ENCODE measurements around the gene KIF1C. TPM values are rescaled to one million over a fixed set of nuclear protein-coding genes. Genes with fewer than 3 reads are reported as not detected.

The KIF1C gene
- total RNA-seq, 1 experiment from 2014 or later = 130 TPM

- DNase-seq (ENCODE audit: low spot score) (peak; percentile 40), ATAC-seq (peak; percentile 46)
- TF ChIP-seq MAX (CRISPR knock-in tag; IDR thresholded peaks at IDR 0.05) (0 out of 2 replicates have a peak, but pooled peaks have one; percentile 30), GABPB1 (CRISPR knock-in tag; IDR thresholded peaks at IDR 0.05) (no peak), NR2C2 (CRISPR knock-in tag; IDR thresholded peaks at IDR 0.05) (no peak)
- Mint-ChIP-seq H3K9me3 (no peaks in the 10 kb centered on the region), H3K36me3 (peaks cover 5% of the 10 kb centered on the region), H3K27ac (peak overlapping the region; percentile 66), H3K4me3 (no peak overlapping the region), H3K27me3 (ENCODE audit: low read depth) (peaks cover 63% of the 10 kb centered on the region), H3K4me1 (peaks cover 24% of the 10 kb centered on the region)
- POLR2A ChIA-PET = interaction anchor here (1.2 to 1.7 kb wide), 2 partner anchors 14 to 64 kb away, joined by 3 to 5 read pairs; no protein-coding TSS in a partner anchor
- CTCF ChIA-PET = interaction anchor here (1.0 to 1.2 kb wide), 2 partner anchors 64 to 89 kb away, joined by 3 to 4 read pairs; no protein-coding TSS in a partner anchor
These were observed 25.0 kb upstream of the KIF1C start for GRCh38 chr17:4972752-4973151.

- H3K4me1 Mint-ChIP-seq = peaks cover 24% of the 10 kb centered on the region
- ChIA-PET CTCF (interaction anchor here (1.0 to 1.2 kb wide), 2 partner anchors 64 to 88 kb away, joined by 3 to 4 read pairs; no protein-coding TSS in a partner anchor), POLR2A (interaction anchor here (0.6 to 1.7 kb wide), 3 partner anchors 13 to 64 kb away, joined by 3 to 5 read pairs (median 3); no protein-coding TSS in a partner anchor)
- DNase-seq (ENCODE audit: low spot score) (no peak), ATAC-seq (no peak)
- H3K4me3 Mint-ChIP-seq = no peak overlapping the region
- no peaks in the 10 kb centered on the region for H3K9me3 Mint-ChIP-seq
- peak overlapping the region; percentile 49; the same call in 1 of the 2 replicates for H3K27ac Mint-ChIP-seq
- TF ChIP-seq CTCF (IDR thresholded peaks at IDR 0.05) (no peak), MXD4 (CRISPR knock-in tag; IDR thresholded peaks at IDR 0.05; ENCODE audit: borderline replicate concordance) (no peak), FOXK1 (CRISPR knock-in tag; IDR thresholded peaks at IDR 0.05) (no peak)
- peaks cover 70% of the 10 kb centered on the region for H3K27me3 Mint-ChIP-seq (ENCODE audit: low read depth)
- peaks cover 5% of the 10 kb centered on the region for H3K36me3 Mint-ChIP-seq
These were observed 24.3 kb upstream of the KIF1C start for GRCh38 chr17:4973256-4974114.

GRCh38 chr17:4974115-4974670 is 23.6 kb upstream of the KIF1C start:
- ATAC-seq (no peak), DNase-seq (ENCODE audit: low spot score) (no peak)
- peaks cover 17% of the 10 kb centered on the region for H3K4me1 Mint-ChIP-seq
- no peak overlapping the region for H3K4me3 Mint-ChIP-seq
- H3K27me3 Mint-ChIP-seq (ENCODE audit: low read depth) = peaks cover 77% of the 10 kb centered on the region
- peaks cover 5% of the 10 kb centered on the region for H3K36me3 Mint-ChIP-seq
- H3K27ac Mint-ChIP-seq = no peak overlapping the region
- TF ChIP-seq NFYB (CRISPR knock-in tag; conservative IDR thresholded peaks at IDR 0.05; ENCODE audit: low read depth) = no peak
- TF ChIP-seq ZNF396 (CRISPR knock-in tag; IDR thresholded peaks at IDR 0.05; ENCODE audit: borderline replicate concordance) = no peak
- no peaks in the 10 kb centered on the region for H3K9me3 Mint-ChIP-seq
- POLR2A ChIA-PET = no interaction called here
- CTCF ChIA-PET = no interaction called here

GRCh38 chr17:4978726-4979125 is 19.0 kb upstream of the KIF1C start:
- Mint-ChIP-seq H3K9me3 (no peaks in the 10 kb centered on the region), H3K27ac (no peak overlapping the region), H3K36me3 (no peaks in the 10 kb centered on the region), H3K4me1 (peaks cover 5% of the 10 kb centered on the region), H3K27me3 (ENCODE audit: low read depth) (peaks cover 58% of the 10 kb centered on the region), H3K4me3 (no peak overlapping the region)
- DNase-seq (ENCODE audit: low spot score) (no peak), ATAC-seq (no peak)
- CTCF ChIA-PET = interaction anchor here (0.8 to 1.2 kb wide), 3 partner anchors 11 to 84 kb away, joined by 3 read pairs; no protein-coding TSS in a partner anchor
- POLR2A ChIA-PET = no interaction called here
- TF ChIP-seq ZSCAN18 (CRISPR knock-in tag; IDR thresholded peaks at IDR 0.05) (no peak), ZNF232 (CRISPR knock-in tag; IDR thresholded peaks at IDR 0.05) (no peak), NR2C2 (CRISPR knock-in tag; IDR thresholded peaks at IDR 0.05) (no peak), EMX1 (CRISPR knock-in tag; IDR thresholded peaks at IDR 0.05) (no peak), NFYB (CRISPR knock-in tag; conservative IDR thresholded peaks at IDR 0.05; ENCODE audit: low read depth) (no peak), SMAD3 (CRISPR knock-in tag; IDR thresholded peaks at IDR 0.05; ENCODE audit: borderline replicate concordance) (no peak), MLX (CRISPR knock-in tag; IDR thresholded peaks at IDR 0.05) (no peak), ZNF532 (CRISPR knock-in tag; IDR thresholded peaks at IDR 0.05; ENCODE audit: borderline replicate concordance) (no peak), NR3C1 (CRISPR knock-in tag; conservative IDR thresholded peaks at IDR 0.05; ENCODE audit: low read depth) (no peak)

All from WTC11 (cell line).